ENCODE data around the gene KCNG2. TPM values are rescaled to one million over a fixed set of nuclear protein-coding genes. Genes with fewer than 3 reads are reported as not detected.
A peak's percentile ranks its signal among the peaks of the same experiment; 100 is the strongest.

Gene KCNG2
- total and polyA plus RNA-seq, 2 of the 13 experiments (the other 11 are each of a cell fraction or from before 2014, with no cell fraction given) = not detected

GRCh38 chr18:79790996-79791972 is 6.5 kb upstream of the KCNG2 start (continued):
- TF ChIP-seq FOXP4 (CRISPR knock-in tag; IDR thresholded peaks at IDR 0.05) (0 out of 2 replicates have a peak, but pooled peaks have one; percentile 55), ZHX1 (CRISPR knock-in tag; IDR thresholded peaks at IDR 0.05; ENCODE audit: low read depth) (no peak), EZH2 (conservative IDR thresholded peaks at IDR 0.05; ENCODE audit: low read depth, low read length) (no peak), SP4 (CRISPR knock-in tag; IDR thresholded peaks at IDR 0.05) (no peak), SP5 (CRISPR knock-in tag; IDR thresholded peaks at IDR 0.05; ENCODE audit: borderline replicate concordance, low read depth) (0 out of 2 replicates have a peak, but pooled peaks have one; percentile 11), BORCS8-MEF2B (CRISPR knock-in tag; IDR thresholded peaks at IDR 0.05) (no peak), NFYC (CRISPR knock-in tag; IDR thresholded peaks at IDR 0.05) (no peak), HOXA3 (CRISPR knock-in tag; IDR thresholded peaks at IDR 0.05) (peak; percentile 61; the same call in 1 of the 2 replicates), PAX8 (CRISPR knock-in tag; IDR thresholded peaks at IDR 0.05; ENCODE audit: borderline replicate concordance) (no peak), ZMAT3 (CRISPR knock-in tag; conservative IDR thresholded peaks at IDR 0.05) (no peak), CREB3 (CRISPR knock-in tag; IDR thresholded peaks at IDR 0.05) (no peak), ZKSCAN1 (IDR thresholded peaks at IDR 0.05; ENCODE audit: low read length) (no peak), TCF7L2 (IDR thresholded peaks at IDR 0.05; ENCODE audit: low read depth, low read length) (no peak), IRX3 (CRISPR knock-in tag; IDR thresholded peaks at IDR 0.05; ENCODE audit: borderline replicate concordance, low read depth) (no peak), CEBPB (IDR thresholded peaks at IDR 0.05; ENCODE audit: borderline replicate concordance, low read depth, low read length) (peak; percentile 97), ARID5B (CRISPR knock-in tag; IDR thresholded peaks at IDR 0.05) (peak; percentile 95), FOXP1 (IDR thresholded peaks at IDR 0.05) (no peak), FOXP1 (CRISPR knock-in tag; IDR thresholded peaks at IDR 0.05) (peak; percentile 48; the same call in 1 of the 2 replicates), HDAC2 (CRISPR knock-in tag; IDR thresholded peaks at IDR 0.05) (peak; percentile 88)

Measured in HepG2 (cell line).